H1 (cell line): ENCODE measurements around the gene CEBPB. TPM values are rescaled to one million over a fixed set of nuclear protein-coding genes. Genes with fewer than 3 reads are reported as not detected.

Experiments
- CEBPB ChIP-seq: IDR thresholded peaks from 2 replicates; pipeline ENCODE4 v1.6.1; 2012; ENCODE audit warnings: low read depth, low read length
- TAF1 ChIP-seq: IDR thresholded peaks from 2 replicates; pipeline ENCODE4 v1.6.1; 2011; ENCODE audit warnings: mild to moderate bottlenecking, low read depth, low read length
- polyA plus RNA-seq, 7 experiments: library from polyadenylated mRNA; depleted of rRNA in 3 of 7; stranded (reverse) in 5 of 7; unstranded in 2 of 7; fragments of >200 nt in 5 of 7; fragments of 200-250 nt in 2 of 7; gene quantifications; 1 replicate in 5 of 7; 2 replicates in 1 of 7; 4 replicates in 1 of 7; pipeline versions ENCODE4 v1.2.1 to v1.2.3, GENCODE V29; 2011 to 2013; ENCODE audit warnings: missing spikeins in 2 of 7, mixed read lengths in 2 of 7
- total RNA-seq: library from RNA; stranded (reverse); fragmentation: NEBNext Ultra II Directional; extraction: Animal tissue kit (Norgen Biotek cat#: 25700); gene quantifications from 2 replicates; pipeline ENCODE4 v1.2.1, GENCODE V29; 2021

The CEBPB gene
- total and polyA plus RNA-seq, 2 of the 8 experiments (the other 6 are each of a cell fraction or from before 2014, with no cell fraction given), result 7.1 to 24.1 TPM

GRCh38 chr20:50188287-50188688, 2.3 kb upstream of the CEBPB start (continued):
- no peak for TF ChIP-seq TAF1
- no peak for TF ChIP-seq CEBPB
